NCI-H2227 (cell line): ENCODE measurements around the gene EVA1A.

Source experiments
- DNase-seq: peaks from one replicate; lab custom pipeline; 2025; ENCODE audit not compliant: unreplicated experiment; lab: John Stamatoyannopoulos, UW

Gene EVA1A

GRCh38 chr2:75518638-75519465 lies 41.9 kb downstream of the EVA1A start:
- no peak for DNase-seq

- no peak for DNase-seq
Observed at GRCh38 chr2:75517547-75518230, 43.0 kb downstream of the EVA1A start.

- no peak for DNase-seq
Observed at GRCh38 chr2:75516378-75517360, 44.1 kb downstream of the EVA1A start.

- no peak for DNase-seq
Observed at GRCh38 chr2:75515584-75516368, 45.0 kb downstream of the EVA1A start.

- DNase-seq: no peak
Observed at GRCh38 chr2:75513616-75514170, 47.0 kb downstream of the EVA1A start.

GRCh38 chr2:75512455-75513212 lies 48.1 kb downstream of the EVA1A start:
- no peak for DNase-seq

GRCh38 chr2:75506101-75506697 lies 54.5 kb downstream of the EVA1A start:
- no peak for DNase-seq

GRCh38 chr2:75505012-75505411 lies 55.7 kb downstream of the EVA1A start:
- DNase-seq: no peak

- DNase-seq: no peak
Observed at GRCh38 chr2:75503048-75503607, 57.6 kb downstream of the EVA1A start.

- no peak for DNase-seq
Observed at GRCh38 chr2:75500633-75501032, 60.1 kb downstream of the EVA1A start.

- DNase-seq: no peak
Observed at GRCh38 chr2:75499534-75499933, 61.2 kb downstream of the EVA1A start.

- no peak for DNase-seq
Observed at GRCh38 chr2:75498907-75499306, 61.8 kb downstream of the EVA1A start.

- no peak for DNase-seq
Observed at GRCh38 chr2:75497256-75497655, 63.5 kb downstream of the EVA1A start.

- no peak for DNase-seq
Observed at GRCh38 chr2:75495862-75496261, 64.9 kb downstream of the EVA1A start.

GRCh38 chr2:75494137-75494769 lies 66.5 kb downstream of the EVA1A start:
- DNase-seq: no peak

- no peak for DNase-seq
Observed at GRCh38 chr2:75493230-75493629, 67.5 kb downstream of the EVA1A start.

- DNase-seq: no peak
Observed at GRCh38 chr2:75491129-75491753, 69.5 kb downstream of the EVA1A start.

- no peak for DNase-seq
Observed at GRCh38 chr2:75489721-75490120, 71.0 kb downstream of the EVA1A start.
